WERI-Rb-1 (cell line): ENCODE results near the gene RGS6.

Source experiments
- DNase-seq: peaks from one replicate; pipeline ENCODE4 v3.0.0-alpha.2; 2020
- H3K27ac ChIP-seq: fragments of 250-450 bp; sonication (Bioruptor Pico); 2 replicates; pipeline ENCODE4 v1.5.1; 2020; ENCODE audit warnings: mild to moderate bottlenecking, moderate library complexity
- H3K27me3 ChIP-seq: fragments of 250-450 bp; sonication (Bioruptor Pico); 2 replicates; pipeline ENCODE4 v1.5.1; 2021; ENCODE audit warnings: mild to moderate bottlenecking, low read depth, moderate library complexity; ENCODE audit not compliant: insufficient read depth, severe bottlenecking
- H3K36me3 ChIP-seq: fragments of 250-450 bp; sonication (Bioruptor Pico); 2 replicates; pipeline ENCODE4 v1.5.1; 2020; ENCODE audit warnings: mild to moderate bottlenecking, moderate library complexity
- H3K4me3 ChIP-seq: 2 replicates; pipeline ENCODE4 v1.5.1; 2011; ENCODE audit warnings: low read depth, mild to moderate bottlenecking, control low read depth, low read length
- H3K9me3 ChIP-seq: fragments of 250-450 bp; sonication (Bioruptor Pico); 2 replicates; pipeline ENCODE4 v1.5.1; 2021; ENCODE audit warnings: mild to moderate bottlenecking, moderate library complexity; ENCODE audit not compliant: severe bottlenecking
- TF ChIP-seq, protein P1 (sequence below): IDR thresholded peaks from 2 replicates; pipeline ENCODE4 v1.5.1; 2011; ENCODE audit warnings: low read depth, mild to moderate bottlenecking, control low read depth, inconsistent platforms, low read length

RGS6 gene

DNA sequence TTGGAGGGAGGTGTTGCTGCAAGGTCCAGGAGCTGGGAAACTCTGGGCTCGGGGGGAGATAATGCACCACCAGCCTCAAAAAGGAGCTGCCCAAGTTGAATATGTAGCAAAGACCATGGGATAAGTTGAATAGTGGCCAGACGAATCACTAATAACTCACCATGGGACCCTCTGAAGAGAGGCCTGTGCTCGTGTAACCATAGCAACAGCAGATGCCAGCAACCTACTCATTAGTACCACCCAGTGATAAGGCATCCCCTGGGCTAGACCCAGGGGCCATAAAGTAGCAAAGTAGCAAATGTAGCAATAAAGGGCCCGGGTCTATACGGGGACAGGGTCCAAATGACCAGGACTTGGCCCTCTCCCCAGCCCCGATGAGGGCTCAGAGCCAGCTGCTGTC is 633.7 kb downstream of the RGS6 start:
- Histone ChIP-seq H3K9me3 (peaks cover 1% of the 10 kb centered on the region), H3K36me3 (no peaks in the 10 kb centered on the region), H3K4me3 (no peak overlapping the region), H3K27me3 (no peaks in the 10 kb centered on the region), H3K27ac (no peak overlapping the region)
- DNase-seq = no peak
- TF ChIP-seq, protein P1, sequence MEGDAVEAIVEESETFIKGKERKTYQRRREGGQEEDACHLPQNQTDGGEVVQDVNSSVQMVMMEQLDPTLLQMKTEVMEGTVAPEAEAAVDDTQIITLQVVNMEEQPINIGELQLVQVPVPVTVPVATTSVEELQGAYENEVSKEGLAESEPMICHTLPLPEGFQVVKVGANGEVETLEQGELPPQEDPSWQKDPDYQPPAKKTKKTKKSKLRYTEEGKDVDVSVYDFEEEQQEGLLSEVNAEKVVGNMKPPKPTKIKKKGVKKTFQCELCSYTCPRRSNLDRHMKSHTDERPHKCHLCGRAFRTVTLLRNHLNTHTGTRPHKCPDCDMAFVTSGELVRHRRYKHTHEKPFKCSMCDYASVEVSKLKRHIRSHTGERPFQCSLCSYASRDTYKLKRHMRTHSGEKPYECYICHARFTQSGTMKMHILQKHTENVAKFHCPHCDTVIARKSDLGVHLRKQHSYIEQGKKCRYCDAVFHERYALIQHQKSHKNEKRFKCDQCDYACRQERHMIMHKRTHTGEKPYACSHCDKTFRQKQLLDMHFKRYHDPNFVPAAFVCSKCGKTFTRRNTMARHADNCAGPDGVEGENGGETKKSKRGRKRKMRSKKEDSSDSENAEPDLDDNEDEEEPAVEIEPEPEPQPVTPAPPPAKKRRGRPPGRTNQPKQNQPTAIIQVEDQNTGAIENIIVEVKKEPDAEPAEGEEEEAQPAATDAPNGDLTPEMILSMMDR = no peak

DNA sequence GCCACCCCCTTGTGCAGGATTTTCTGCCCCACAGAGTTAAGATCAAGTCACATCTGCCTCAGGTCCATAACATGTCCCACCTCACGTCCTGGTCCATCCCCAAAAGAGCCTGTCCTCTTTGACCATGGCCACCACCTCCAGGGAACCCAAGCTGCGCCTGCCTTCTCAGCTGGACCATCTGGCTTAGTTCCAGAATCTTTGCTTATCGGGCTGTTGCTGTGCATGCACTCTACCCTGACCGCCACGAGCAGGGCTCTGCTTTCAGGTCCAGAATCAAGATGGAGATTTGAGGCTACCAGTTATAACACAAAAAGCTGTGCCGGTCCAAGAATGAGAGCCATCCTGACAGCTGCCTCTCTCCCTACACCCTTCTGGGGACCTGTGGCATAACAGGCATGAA is 635.0 kb downstream of the RGS6 start:
- H3K4me3 ChIP-seq = no peak overlapping the region
- no peak overlapping the region for H3K27ac ChIP-seq

GRCh38 chr14:72568296-72568992 is 636.2 kb downstream of the RGS6 start:
- TF ChIP-seq, protein P1 = no peak
- Histone ChIP-seq H3K36me3 (no peaks in the 10 kb centered on the region), H3K27ac (no peak overlapping the region), H3K4me3 (no peak overlapping the region), H3K9me3 (peaks cover 5% of the 10 kb centered on the region), H3K27me3 (no peaks in the 10 kb centered on the region)
- no peak for DNase-seq

More for the DNA sequence above, 635.0 kb downstream of the RGS6 start:
- H3K27me3 ChIP-seq = no peaks in the 10 kb centered on the region
- TF ChIP-seq, protein P1 = no peak
- DNase-seq = no peak
- peaks cover 5% of the 10 kb centered on the region for H3K9me3 ChIP-seq
- no peaks in the 10 kb centered on the region for H3K36me3 ChIP-seq

- Histone ChIP-seq H3K27me3 (no peaks in the 10 kb centered on the region), H3K9me3 (peaks cover 5% of the 10 kb centered on the region), H3K4me3 (no peak overlapping the region), H3K27ac (no peak overlapping the region), H3K36me3 (no peaks in the 10 kb centered on the region)
- TF ChIP-seq, protein P1 = no peak
- DNase-seq = no peak
Measured at GRCh38 chr14:72573725-72574417, 641.6 kb downstream of the RGS6 start.

- Histone ChIP-seq H3K36me3 (no peaks in the 10 kb centered on the region), H3K27me3 (no peaks in the 10 kb centered on the region), H3K27ac (no peak overlapping the region), H3K4me3 (no peak overlapping the region), H3K9me3 (peaks cover 5% of the 10 kb centered on the region)
- TF ChIP-seq, protein P1 = no peak
- no peak for DNase-seq
Measured at GRCh38 chr14:72574715-72575114, 642.5 kb downstream of the RGS6 start.
